ENCODE data around the gene RFFL. TPM values are rescaled to one million over a fixed set of nuclear protein-coding genes. Genes with fewer than 3 reads are reported as not detected.

Gene RFFL
- total and polyA plus RNA-seq, 2 donors (not counting 1 experiment from before 2014, with no cell fraction given) = 13.6 to 36.9 TPM

DNA sequence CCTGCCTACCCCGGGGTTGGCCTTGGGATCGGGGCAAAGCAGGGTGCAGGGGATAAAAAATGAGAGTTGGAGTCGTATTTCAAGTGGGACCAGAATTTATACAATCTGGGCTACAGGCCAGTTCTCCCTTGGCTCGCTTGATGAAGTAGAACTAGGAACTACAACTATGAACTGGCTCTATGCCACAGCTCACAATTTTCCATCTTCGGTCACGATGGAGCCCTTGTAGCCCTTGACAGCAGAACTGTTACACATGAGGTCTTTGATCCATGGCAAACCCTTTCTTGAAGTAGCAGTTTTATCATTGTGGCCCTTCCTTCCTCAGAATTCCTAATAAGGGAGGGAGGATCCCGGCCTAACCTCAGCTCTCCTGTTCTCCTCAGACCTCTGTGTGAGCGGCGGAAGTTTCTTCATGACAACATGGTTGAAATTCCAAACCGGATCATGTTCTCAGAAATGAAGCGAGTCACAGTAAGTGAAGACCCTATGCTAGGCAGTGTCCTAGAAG lies 66.1 kb downstream of the RFFL start:
- 95% methylated on average over 10 of the region's 11 CpGs for WGBS (ENCODE audit: insufficient coverage)
- ChIA-PET POLR2A (interaction anchor here (1.6 kb wide), 1 partner anchor 92 kb away, joined by 3 read pairs; no protein-coding TSS in a partner anchor), CTCF (interaction anchor here (0.8 to 6.9 kb wide), 7 partner anchors 25 to 123 kb away, joined by 3 to 70 read pairs (median 10); partner anchors contain the start of genes FNDC8, RAD51D and RFFL)
- no peak overlapping the region for H2AFZ ChIP-seq (ENCODE audit: insufficient read depth, low read depth, low read length, poor library complexity, severe bottlenecking)
- H4K20me1 ChIP-seq (ENCODE audit: control insufficient read depth, insufficient read depth, low read length, poor library complexity, severe bottlenecking) = no peaks in the 10 kb centered on the region
- intact Hi-C loops (cut with micrococcal nuclease) = loop anchor here (5.0 kb wide), 1 partner anchor 455 kb away; no protein-coding TSS in a partner anchor
- H3K9ac ChIP-seq (ENCODE audit: low read length) = no peak overlapping the region
- H3K27me3 Mint-ChIP-seq = no peaks in the 10 kb centered on the region
- no peak overlapping the region for H3K4me3 ChIP-seq (ENCODE audit: control extremely low read depth in 1 of 5, extremely low read depth in 1 of 5, insufficient read depth in 1 of 5, low read depth in 2 of 5, low read length in 4 of 5)
- H3K27ac Mint-ChIP-seq = no peak overlapping the region
- no peaks in the 10 kb centered on the region for H3K79me2 ChIP-seq (ENCODE audit: control insufficient read depth, insufficient read depth, low read length)
- H3K9me3 ChIP-seq (ENCODE audit: control extremely low read depth in 1 of 3, control insufficient read depth in 2 of 3, insufficient read depth in 1 of 3, low read length in 2 of 3) = no peaks in the 10 kb centered on the region
- H3K27ac ChIP-seq (ENCODE audit: low read length in 2 of 2) = no peak overlapping the region
- H3K4me1 ChIP-seq (ENCODE audit: control insufficient read depth in 2 of 2, insufficient read depth in 2 of 2, low read length in 2 of 2) = no peaks in the 10 kb centered on the region
- DNase-seq (no peak), ATAC-seq (ENCODE audit: low read depth) (no peak)
- H3K36me3 ChIP-seq (replicated peaks in 1 of 2; ENCODE audit: control extremely low read depth in 1 of 2, control insufficient read depth in 1 of 2, extremely low read depth in 1 of 2, insufficient read depth in 2 of 2, low read length in 1 of 2) = peaks cover 0 to 40% of the 10 kb centered on the region in 2 experiments
- peaks cover 3% of the 10 kb centered on the region for H3K4me1 Mint-ChIP-seq
- TF ChIP-seq, protein P1, sequence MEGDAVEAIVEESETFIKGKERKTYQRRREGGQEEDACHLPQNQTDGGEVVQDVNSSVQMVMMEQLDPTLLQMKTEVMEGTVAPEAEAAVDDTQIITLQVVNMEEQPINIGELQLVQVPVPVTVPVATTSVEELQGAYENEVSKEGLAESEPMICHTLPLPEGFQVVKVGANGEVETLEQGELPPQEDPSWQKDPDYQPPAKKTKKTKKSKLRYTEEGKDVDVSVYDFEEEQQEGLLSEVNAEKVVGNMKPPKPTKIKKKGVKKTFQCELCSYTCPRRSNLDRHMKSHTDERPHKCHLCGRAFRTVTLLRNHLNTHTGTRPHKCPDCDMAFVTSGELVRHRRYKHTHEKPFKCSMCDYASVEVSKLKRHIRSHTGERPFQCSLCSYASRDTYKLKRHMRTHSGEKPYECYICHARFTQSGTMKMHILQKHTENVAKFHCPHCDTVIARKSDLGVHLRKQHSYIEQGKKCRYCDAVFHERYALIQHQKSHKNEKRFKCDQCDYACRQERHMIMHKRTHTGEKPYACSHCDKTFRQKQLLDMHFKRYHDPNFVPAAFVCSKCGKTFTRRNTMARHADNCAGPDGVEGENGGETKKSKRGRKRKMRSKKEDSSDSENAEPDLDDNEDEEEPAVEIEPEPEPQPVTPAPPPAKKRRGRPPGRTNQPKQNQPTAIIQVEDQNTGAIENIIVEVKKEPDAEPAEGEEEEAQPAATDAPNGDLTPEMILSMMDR (IDR thresholded peaks at IDR 0.05) = no peak
- no peak for TF ChIP-seq EZH2 (IDR thresholded peaks at IDR 0.05; ENCODE audit: borderline replicate concordance, insufficient read depth, low read depth, low read length, poor library complexity, severe bottlenecking)
- no peaks in the 10 kb centered on the region for H3K9me3 Mint-ChIP-seq (ENCODE audit: insufficient read depth)
- H3K27me3 ChIP-seq (replicated peaks in 1 of 4; ENCODE audit: control extremely low read depth in 1 of 4, control insufficient read depth in 3 of 4, insufficient read depth in 4 of 4, low read length in 3 of 4) = no peaks in the 10 kb centered on the region
- no peak overlapping the region for H3K4me2 ChIP-seq (replicated peaks; ENCODE audit: low read depth, low read length, poor library complexity, severe bottlenecking)
- no peak overlapping the region for H3K4me3 Mint-ChIP-seq

Data from B cell (primary cell).